OCI-LY7 (cell line): ENCODE results near the gene FAM200B. TPM values are rescaled to one million over a fixed set of nuclear protein-coding genes. Genes with fewer than 3 reads are reported as not detected.

Source experiments
- BruUV-seq: library from RNA; stranded (reverse); fragments of 400-500 nt; replicated peaks from 2 replicates; lab custom pipeline; 2021; lab: Mats Ljungman, UMichigan
- CTCF ChIA-PET: fragments of 300-600 bp; sonication (Branson Sonifier 250); formaldehyde crosslinking; loops from one replicate; lab custom pipeline; 2022; ENCODE audit warnings: antibody characterized with exemption; ENCODE audit not compliant: unreplicated experiment; lab: Charles Lee
- POLR2A ChIA-PET: fragments of 300-600 bp; sonication (Branson Sonifier 250); formaldehyde crosslinking; loops from one replicate; lab custom pipeline; 2022; ENCODE audit warnings: antibody characterized with exemption; lab: Charles Lee
- DNase-seq: peaks from one replicate; pipeline ENCODE4 v3.0.0-alpha.2; 2015; ENCODE audit warnings: low spot score
- H2AFZ ChIP-seq: fragments of 200-600 bp; sonication (generic), shearing (Covaris generic); 2 replicates; pipeline ENCODE4 v1.6.1; 2014; ENCODE audit warnings: mild to moderate bottlenecking, antibody characterized with exemption, low read length, moderate library complexity
- H3K27ac ChIP-seq: fragments of 200-600 bp; sonication (generic); 2 replicates; pipeline ENCODE4 v1.5.1; 2014; ENCODE audit warnings: mixed run types, low read depth, mild to moderate bottlenecking, moderate library complexity, low read length, inconsistent platforms; ENCODE audit not compliant: poor library complexity, severe bottlenecking
- H3K36me3 ChIP-seq: fragments of 200-600 bp; sonication (generic); 2 replicates; pipeline ENCODE4 v1.6.1; 2014; ENCODE audit warnings: mild to moderate bottlenecking, antibody characterized with exemption, low read length, moderate library complexity, mixed read lengths; ENCODE audit not compliant: insufficient read depth
- H3K4me1 ChIP-seq: fragments of 200-600 bp; sonication (generic); 2 replicates; pipeline ENCODE4 v1.5.1; 2014; ENCODE audit warnings: mild to moderate bottlenecking, low read length; ENCODE audit not compliant: insufficient read depth, poor library complexity, severe bottlenecking
- H3K4me2 ChIP-seq: fragments of 200-600 bp; sonication (generic); 2 replicates; pipeline ENCODE4 v1.6.1; 2014; ENCODE audit warnings: mild to moderate bottlenecking, low read length
- H3K4me3 ChIP-seq: fragments of 200-600 bp; sonication (generic); 2 replicates; pipeline ENCODE4 v1.5.1; 2014; ENCODE audit warnings: mild to moderate bottlenecking, low read depth, low read length; ENCODE audit not compliant: poor library complexity, severe bottlenecking
- H3K79me2 ChIP-seq: fragments of 200-600 bp; sonication (generic); 2 replicates; pipeline ENCODE4 v1.6.1; 2016; ENCODE audit warnings: low read depth, mild to moderate bottlenecking, low read length, moderate library complexity, mixed read lengths; ENCODE audit not compliant: insufficient read depth
- H3K9me2 ChIP-seq: fragments of 200-600 bp; sonication (generic); 2 replicates; pipeline ENCODE4 v1.6.1; 2016; ENCODE audit warnings: mild to moderate bottlenecking, low read length, mixed read lengths; ENCODE audit not compliant: insufficient read depth
- H3K9me3 ChIP-seq: fragments of 200-600 bp; sonication (generic); 2 replicates; pipeline ENCODE4 v1.6.1; 2014; ENCODE audit warnings: mild to moderate bottlenecking, mixed run types, low read length, mixed read lengths
- H4K20me1 ChIP-seq: fragments of 200-600 bp; sonication (generic); 2 replicates; pipeline ENCODE4 v1.6.1; 2014; ENCODE audit warnings: mild to moderate bottlenecking, antibody characterized with exemption, low read length, moderate library complexity, mixed read lengths; ENCODE audit not compliant: insufficient read depth
- EZH2phosphoT487 ChIP-seq: fragments of 200-600 bp; sonication (generic); IDR thresholded peaks from 2 replicates; pipeline ENCODE4 v1.6.1; 2018; ENCODE audit warnings: low read depth, borderline replicate concordance, mild to moderate bottlenecking, mixed run types, antibody characterized with exemption, low read length, moderate library complexity, mixed read lengths
- intact Hi-C: fragments of 100-400 bp; cut with micrococcal nuclease; formaldehyde crosslinking; loops from one replicate; pipeline ENCODE4 v1.10.0; 2022; ENCODE audit not compliant: unreplicated experiment
- total RNA-seq, 2 experiments: library from RNA; depleted of rRNA in 1 of 2; stranded (reverse); fragments of >200 nt in 1 of 2; shearing (Covaris generic) in 1 of 2; gene quantifications; 2 replicates each; pipeline ENCODE4 v1.2.3, GENCODE V29; 2014 to 2022
- TF ChIP-seq, protein P1 (sequence below): fragments of 200-600 bp; sonication (generic); conservative IDR thresholded peaks from 2 replicates; pipeline ENCODE4 v1.5.1; 2014; ENCODE audit warnings: mild to moderate bottlenecking, antibody characterized with exemption, low read length, moderate library complexity, mixed read lengths

The FAM200B gene
- total RNA-seq, 2 experiments from 2014 or later = 11.5 to 25.0 TPM

DNA sequence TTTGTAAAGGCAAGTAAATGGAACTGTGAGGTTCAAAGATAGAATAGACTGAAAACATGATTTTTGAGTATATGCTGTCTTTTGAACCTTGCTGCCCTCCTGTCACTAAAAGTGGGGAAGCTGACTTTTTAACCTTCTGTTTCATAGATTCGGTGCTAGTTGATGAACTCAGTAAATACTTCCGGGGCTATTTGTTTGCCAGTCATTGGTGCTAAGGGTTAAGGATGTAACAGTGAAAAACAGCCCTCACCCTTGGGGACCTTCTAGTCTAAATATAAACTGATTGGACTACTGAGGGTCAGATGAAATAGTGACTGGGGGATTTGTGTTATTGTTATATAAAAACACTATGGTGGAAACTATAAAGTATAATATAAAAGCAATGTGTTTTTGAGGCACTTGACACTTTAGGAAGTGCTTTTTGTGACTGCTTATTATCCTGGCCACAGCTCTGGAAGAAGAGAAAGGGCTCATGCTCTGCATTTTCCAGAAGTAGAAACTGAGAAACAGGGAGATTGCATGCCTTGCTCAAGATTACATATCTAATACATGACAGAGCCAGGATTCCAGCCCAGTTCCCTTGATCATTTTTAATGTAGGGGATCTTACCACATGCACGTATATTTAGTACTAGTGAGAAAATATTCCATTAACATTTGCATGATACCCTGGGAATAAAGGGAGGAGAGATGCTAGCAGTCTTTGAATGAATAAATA is 25.2 kb downstream of the FAM200B start:
- Histone ChIP-seq H3K9me3 (no peaks in the 10 kb centered on the region), H3K36me3 (no peaks in the 10 kb centered on the region), H2AFZ (peak overlapping the region; percentile 67; the same call in 1 of the 2 replicates), H4K20me1 (no peaks in the 10 kb centered on the region), H3K4me3 (no peak overlapping the region), H3K4me1 (peaks cover 6% of the 10 kb centered on the region), H3K9me2 (no peaks in the 10 kb centered on the region), H3K4me2 (no peak overlapping the region), H3K79me2 (no peaks in the 10 kb centered on the region), H3K27ac (no peak overlapping the region)
- no peak for TF ChIP-seq EZH2phosphoT487
- TF ChIP-seq, protein P1, sequence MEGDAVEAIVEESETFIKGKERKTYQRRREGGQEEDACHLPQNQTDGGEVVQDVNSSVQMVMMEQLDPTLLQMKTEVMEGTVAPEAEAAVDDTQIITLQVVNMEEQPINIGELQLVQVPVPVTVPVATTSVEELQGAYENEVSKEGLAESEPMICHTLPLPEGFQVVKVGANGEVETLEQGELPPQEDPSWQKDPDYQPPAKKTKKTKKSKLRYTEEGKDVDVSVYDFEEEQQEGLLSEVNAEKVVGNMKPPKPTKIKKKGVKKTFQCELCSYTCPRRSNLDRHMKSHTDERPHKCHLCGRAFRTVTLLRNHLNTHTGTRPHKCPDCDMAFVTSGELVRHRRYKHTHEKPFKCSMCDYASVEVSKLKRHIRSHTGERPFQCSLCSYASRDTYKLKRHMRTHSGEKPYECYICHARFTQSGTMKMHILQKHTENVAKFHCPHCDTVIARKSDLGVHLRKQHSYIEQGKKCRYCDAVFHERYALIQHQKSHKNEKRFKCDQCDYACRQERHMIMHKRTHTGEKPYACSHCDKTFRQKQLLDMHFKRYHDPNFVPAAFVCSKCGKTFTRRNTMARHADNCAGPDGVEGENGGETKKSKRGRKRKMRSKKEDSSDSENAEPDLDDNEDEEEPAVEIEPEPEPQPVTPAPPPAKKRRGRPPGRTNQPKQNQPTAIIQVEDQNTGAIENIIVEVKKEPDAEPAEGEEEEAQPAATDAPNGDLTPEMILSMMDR = no peak
- BruUV-seq = no TSS peak
- no peak for DNase-seq
- intact Hi-C loops = no loop called here
- POLR2A ChIA-PET = no interaction called here
- CTCF ChIA-PET = no interaction called here

DNA sequence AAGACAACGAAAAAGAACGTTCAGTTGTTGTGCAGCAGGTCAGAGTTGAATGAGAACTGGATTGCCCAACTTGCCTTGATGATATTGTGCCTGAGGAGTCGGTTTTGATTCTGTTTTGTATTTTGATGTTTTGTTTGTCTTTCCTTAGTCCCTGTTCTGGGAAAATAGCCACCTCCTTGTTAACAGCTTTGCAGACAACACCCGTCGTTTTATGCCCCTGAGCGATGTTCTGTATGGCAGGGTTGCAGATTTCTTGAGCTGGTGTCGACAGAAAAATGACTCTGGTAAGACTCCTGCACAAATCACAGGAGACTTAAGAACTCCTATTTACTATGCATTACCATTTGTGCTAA is 25.7 kb downstream of the FAM200B start:
- H3K36me3 ChIP-seq = no peaks in the 10 kb centered on the region
- no peak overlapping the region for H2AFZ ChIP-seq
- H3K4me1 ChIP-seq = peaks cover 6% of the 10 kb centered on the region
- intact Hi-C loops = no loop called here
- no TSS peak for BruUV-seq
- H3K4me2 ChIP-seq = no peak overlapping the region
- no peaks in the 10 kb centered on the region for H3K79me2 ChIP-seq
- no peak overlapping the region for H3K27ac ChIP-seq
- DNase-seq = no peak
- TF ChIP-seq, protein P1 = no peak
- TF ChIP-seq EZH2phosphoT487 = no peak
- no peaks in the 10 kb centered on the region for H3K9me3 ChIP-seq
- POLR2A ChIA-PET = no interaction called here
- no peak overlapping the region for H3K4me3 ChIP-seq
- CTCF ChIA-PET = no interaction called here
- H3K9me2 ChIP-seq = no peaks in the 10 kb centered on the region
- H4K20me1 ChIP-seq = no peaks in the 10 kb centered on the region

DNA sequence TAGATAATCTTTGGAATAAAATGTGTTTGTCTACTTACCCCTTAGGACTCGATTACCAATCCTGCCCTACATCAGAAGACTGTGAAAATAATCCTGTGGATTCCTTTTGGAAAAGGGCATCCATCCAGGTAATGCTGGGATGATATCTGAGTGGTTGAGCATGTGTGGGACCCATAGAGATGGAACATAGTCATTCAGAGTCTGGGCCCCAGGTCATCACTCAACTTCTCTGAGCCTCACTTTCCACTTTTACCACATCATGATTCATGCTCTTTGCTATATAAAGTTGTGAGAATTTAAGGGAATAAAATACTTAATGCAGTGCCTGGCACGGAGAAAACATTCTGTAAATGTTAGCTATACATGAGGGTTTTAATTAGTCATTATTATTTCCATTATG is 30.1 kb downstream of the FAM200B start:
- ChIA-PET CTCF (no interaction called here), POLR2A (interaction anchor here (0.5 to 1.6 kb wide), 6 partner anchors 9 to 103 kb away, joined by 3 to 6 read pairs (median 4); no protein-coding TSS in a partner anchor)
- no TSS peak for BruUV-seq
- H3K9me3 ChIP-seq = no peaks in the 10 kb centered on the region
- TF ChIP-seq, protein P1 = no peak
- TF ChIP-seq EZH2phosphoT487 = no peak
- no peaks in the 10 kb centered on the region for H3K36me3 ChIP-seq
- H3K4me3 ChIP-seq = no peak overlapping the region
- H3K4me2 ChIP-seq = no peak overlapping the region
- no peak for DNase-seq
- H3K4me1 ChIP-seq = peaks cover 2% of the 10 kb centered on the region
- no peaks in the 10 kb centered on the region for H3K9me2 ChIP-seq
- no peak overlapping the region for H2AFZ ChIP-seq
- no peak overlapping the region for H3K27ac ChIP-seq
- H4K20me1 ChIP-seq = no peaks in the 10 kb centered on the region
- intact Hi-C loops = no loop called here
- H3K79me2 ChIP-seq = no peaks in the 10 kb centered on the region
